GM21723 (cell line): ENCODE results near the gene ATAD3B.
"Not testable (repeated sequence)": the region's sequence is repeated elsewhere in the genome, so short reads cannot be mapped to it uniquely, and the experiment has no call there.

Experiments
- ATAC-seq: cut with Tn5 transposase; IDR thresholded peaks from one replicate; pipeline ENCODE4 v1.9.1; 2021; ENCODE audit warnings: mild to moderate bottlenecking, moderate library complexity; ENCODE audit not compliant: unreplicated experiment

The ATAD3B gene

GRCh38 chr1:1471389-1472052 lies at the start of gene ATAD3B:
TSS of gene ATAD3B (plus strand) at chr1:1471765. CDS start at chr1:1471885, 120 bp downstream.
- peak; percentile 82 for ATAC-seq

GRCh38 chr1:1421907-1422464 lies 49.6 kb upstream of the ATAD3B start:
- ATAC-seq: no peak

GRCh38 chr1:1422465-1423244 lies 48.9 kb upstream of the ATAD3B start:
- ATAC-seq: no peak

- ATAC-seq: no peak
These were observed 48.3 kb upstream of the ATAD3B start for GRCh38 chr1:1423245-1423597.

GRCh38 chr1:1424707-1425106 lies 46.9 kb upstream of the ATAD3B start:
- no peak for ATAC-seq

GRCh38 chr1:1425426-1425752 lies 46.2 kb upstream of the ATAD3B start:
- ATAC-seq: no peak

GRCh38 chr1:1425753-1426495 lies 45.6 kb upstream of the ATAD3B start:
- ATAC-seq: no peak

GRCh38 chr1:1426496-1427105 lies 45.0 kb upstream of the ATAD3B start:
- no peak for ATAC-seq

- no peak for ATAC-seq
These were observed 44.3 kb upstream of the ATAD3B start for GRCh38 chr1:1427106-1427819.

- ATAC-seq: no peak
These were observed 43.8 kb upstream of the ATAD3B start for GRCh38 chr1:1427820-1428148.

GRCh38 chr1:1428174-1428573 lies 43.4 kb upstream of the ATAD3B start:
- ATAC-seq: no peak

GRCh38 chr1:1428967-1429366 lies 42.6 kb upstream of the ATAD3B start:
- ATAC-seq: not testable (repeated sequence)

GRCh38 chr1:1429671-1430073 lies 41.9 kb upstream of the ATAD3B start:
- ATAC-seq: no peak

GRCh38 chr1:1430114-1430982 lies 41.2 kb upstream of the ATAD3B start:
- no peak for ATAC-seq

GRCh38 chr1:1430992-1431844 lies 40.3 kb upstream of the ATAD3B start:
- no peak for ATAC-seq

- no peak for ATAC-seq
These were observed 39.7 kb upstream of the ATAD3B start for GRCh38 chr1:1431845-1432273.

- no peak for ATAC-seq
These were observed 39.2 kb upstream of the ATAD3B start for GRCh38 chr1:1432274-1432950.
